Activated T-cell treated with anti-CD3 and anti-CD28 coated beads for 4 hours (primary cell): Measurements from ENCODE around the gene ARHGAP22.

ENCODE experiments used
- DNase-seq: peaks from one replicate; pipeline ENCODE4 v3.0.0-alpha.2; 2020

The ARHGAP22 gene

GRCh38 chr10:48633381-48634197 lies 28.7 kb upstream of the ARHGAP22 start:
- no peak for DNase-seq

DNA sequence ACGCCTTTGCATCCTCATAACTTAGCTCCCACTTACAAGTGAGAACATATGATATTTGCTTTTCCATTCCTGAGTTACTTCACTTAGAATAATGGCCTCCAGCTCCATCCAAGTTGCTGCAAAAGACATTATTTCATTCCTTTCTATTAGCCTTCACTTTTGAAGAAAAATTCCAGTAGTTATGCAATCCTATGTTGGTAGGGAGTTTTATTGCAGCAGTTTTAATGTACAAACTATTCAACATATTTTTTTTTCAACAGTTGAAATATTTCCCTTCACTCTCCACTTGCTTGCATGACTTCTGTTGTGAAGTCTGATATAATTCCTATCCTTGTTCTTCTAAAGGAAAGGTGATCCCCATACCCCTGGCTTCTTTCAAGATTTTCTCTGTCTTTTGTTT lies 27.3 kb upstream of the ARHGAP22 start:
- no peak for DNase-seq

DNA sequence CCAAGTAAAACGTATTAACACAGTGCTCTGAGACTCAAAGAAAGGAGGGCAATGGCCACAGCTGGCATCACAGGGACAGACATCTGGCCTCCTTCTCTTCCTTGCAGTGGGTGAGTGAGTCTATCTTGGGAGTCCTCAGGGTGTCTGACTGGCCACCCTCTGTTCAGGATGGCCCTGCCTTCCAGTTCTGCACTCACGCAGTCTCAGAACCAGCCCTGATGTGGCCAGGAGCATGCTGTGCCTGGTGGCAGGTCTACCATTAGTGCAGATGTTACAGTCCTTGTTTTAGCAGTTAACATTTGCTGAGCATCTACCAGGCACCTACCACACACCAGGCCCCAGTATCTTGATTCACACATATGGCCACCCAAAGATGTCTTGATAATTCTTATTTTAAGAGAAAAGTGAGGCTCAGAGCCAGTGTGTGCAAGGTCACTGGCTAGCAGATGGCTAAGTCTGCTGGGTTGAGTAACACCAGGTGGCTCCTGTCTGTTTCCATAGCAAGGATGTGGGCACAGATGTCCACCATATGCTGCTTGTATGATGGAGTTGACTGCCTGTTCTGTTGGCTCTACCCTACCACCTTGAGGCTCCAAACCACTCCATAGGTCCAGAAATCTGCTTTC lies 23.2 kb upstream of the ARHGAP22 start:
- DNase-seq = no peak

DNA sequence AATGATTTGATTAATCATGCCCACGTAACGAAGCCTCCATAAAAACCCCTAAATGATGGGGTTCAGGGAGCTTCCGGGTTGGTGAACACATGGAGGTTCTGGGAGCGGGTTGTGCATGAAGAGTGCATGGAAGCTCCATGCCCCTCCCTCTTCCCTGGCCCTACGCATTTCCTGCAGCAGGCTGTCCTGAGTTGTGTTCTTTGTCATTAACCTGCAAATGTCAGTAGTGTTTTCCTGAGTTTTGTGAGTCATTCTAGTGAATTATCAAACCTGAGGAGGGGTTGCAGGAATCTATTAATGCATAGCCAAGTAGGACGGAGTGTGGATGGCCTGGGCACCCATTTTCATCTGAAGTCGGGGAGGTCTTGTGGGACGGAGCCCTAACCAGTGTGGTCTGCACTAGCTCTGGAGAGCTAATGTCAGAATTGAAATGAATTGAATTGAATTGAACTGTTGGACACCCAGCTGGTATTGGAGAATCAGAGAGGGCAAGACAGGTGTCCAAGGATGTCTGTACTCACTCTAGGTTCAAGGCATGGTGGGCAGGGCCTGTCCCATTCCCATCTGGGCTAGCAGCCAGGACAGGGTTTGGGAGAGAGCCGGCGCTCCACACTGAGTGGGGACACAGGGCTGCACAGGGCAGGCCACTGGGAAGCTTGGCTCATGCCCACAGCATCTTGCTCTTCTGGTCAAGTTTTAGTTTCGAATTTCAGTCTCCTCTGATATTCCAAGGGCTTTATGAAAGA lies 22.3 kb upstream of the ARHGAP22 start:
- DNase-seq = no peak

- no peak for DNase-seq
Measured at GRCh38 chr10:48626447-48626846, 21.6 kb upstream of the ARHGAP22 start.

- no peak for DNase-seq
Measured at GRCh38 chr10:48625826-48626134, 20.9 kb upstream of the ARHGAP22 start.

GRCh38 chr10:48623607-48624132 lies 18.8 kb upstream of the ARHGAP22 start:
- DNase-seq = no peak

DNA sequence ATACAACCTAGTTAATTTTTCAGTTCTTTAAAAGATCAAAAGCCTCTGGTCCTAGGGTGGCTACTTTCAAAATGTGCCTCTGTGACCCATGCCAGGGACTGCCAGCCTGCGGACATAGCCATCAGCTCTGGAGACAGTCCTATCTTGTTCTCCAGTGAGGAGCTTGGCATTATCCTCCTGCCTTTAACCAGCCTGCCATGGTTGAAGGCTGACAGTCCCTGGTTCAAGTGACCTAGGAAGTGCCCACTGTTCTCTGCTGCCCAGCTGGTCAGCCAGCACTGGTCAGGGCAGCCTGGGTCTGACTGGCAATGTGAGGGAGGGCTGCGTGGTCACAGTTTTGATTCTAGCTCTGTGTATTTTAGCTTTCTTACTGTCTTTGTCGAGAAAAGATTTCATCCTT lies 18.1 kb upstream of the ARHGAP22 start:
- DNase-seq = no peak

- DNase-seq = no peak
Measured at GRCh38 chr10:48620719-48621118, 15.8 kb upstream of the ARHGAP22 start.

- no peak for DNase-seq
Measured at GRCh38 chr10:48616436-48616835, 11.6 kb upstream of the ARHGAP22 start.

DNA sequence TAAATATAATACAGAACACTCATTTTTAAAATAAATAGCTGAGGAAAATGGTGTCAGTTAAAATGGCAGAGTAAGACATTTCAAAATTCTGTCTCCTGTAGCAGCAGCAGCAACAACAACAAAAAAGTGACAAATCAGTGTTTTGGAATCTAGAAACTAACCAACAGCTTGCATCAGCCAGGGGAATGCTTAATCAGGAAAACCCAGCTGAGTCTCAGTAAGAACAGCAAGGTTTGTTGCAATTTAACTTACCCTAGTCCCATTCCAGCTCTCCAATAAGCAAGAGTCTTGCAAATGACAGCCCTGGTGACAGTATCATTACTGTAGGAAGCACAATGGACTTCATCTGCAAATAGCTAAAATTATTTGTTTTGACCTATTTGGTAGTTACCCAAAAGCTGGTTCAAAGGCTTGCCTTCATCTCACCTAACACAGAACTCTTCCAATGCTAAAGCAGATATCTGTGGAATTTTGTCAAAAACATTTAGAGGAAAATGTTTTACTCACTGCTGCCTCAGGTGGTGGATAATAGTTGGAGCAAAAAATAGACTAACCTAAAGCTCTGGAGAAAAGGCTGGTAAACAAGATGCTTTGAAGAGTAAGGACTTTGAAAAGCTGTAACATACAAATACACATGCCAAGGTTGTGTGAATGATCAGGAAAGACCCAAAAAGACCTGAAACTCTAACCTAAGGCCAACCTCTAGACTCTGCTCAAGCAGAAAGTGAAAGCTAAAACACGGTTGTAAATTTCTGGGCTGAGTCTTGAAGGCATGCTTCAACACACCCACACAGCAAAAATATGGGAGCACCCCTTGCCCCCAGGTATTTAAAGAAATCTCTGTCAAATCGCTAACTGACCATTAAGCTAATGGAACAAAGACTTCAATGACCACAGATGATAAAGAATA lies 9.9 kb upstream of the ARHGAP22 start:
- no peak for DNase-seq

DNA sequence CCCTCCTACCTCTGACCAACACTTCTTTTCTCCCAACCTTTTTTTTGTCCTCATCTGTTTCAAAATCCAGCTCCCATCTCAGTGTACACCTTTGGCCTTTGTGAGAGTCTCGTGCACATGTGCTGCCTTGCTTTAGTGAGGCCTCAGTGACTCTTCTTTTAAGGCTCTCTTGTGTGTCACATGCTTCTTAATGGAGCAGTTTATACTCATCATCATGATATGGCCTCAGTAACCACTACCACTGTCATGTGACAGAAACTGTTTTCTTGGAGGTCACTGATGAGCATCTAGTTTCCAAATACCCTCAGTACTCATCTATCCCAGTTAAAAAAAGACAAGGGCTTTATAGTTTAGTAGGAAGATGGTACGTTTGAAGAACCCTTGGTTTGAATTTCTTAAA lies 8.1 kb upstream of the ARHGAP22 start:
- no peak for DNase-seq

DNA sequence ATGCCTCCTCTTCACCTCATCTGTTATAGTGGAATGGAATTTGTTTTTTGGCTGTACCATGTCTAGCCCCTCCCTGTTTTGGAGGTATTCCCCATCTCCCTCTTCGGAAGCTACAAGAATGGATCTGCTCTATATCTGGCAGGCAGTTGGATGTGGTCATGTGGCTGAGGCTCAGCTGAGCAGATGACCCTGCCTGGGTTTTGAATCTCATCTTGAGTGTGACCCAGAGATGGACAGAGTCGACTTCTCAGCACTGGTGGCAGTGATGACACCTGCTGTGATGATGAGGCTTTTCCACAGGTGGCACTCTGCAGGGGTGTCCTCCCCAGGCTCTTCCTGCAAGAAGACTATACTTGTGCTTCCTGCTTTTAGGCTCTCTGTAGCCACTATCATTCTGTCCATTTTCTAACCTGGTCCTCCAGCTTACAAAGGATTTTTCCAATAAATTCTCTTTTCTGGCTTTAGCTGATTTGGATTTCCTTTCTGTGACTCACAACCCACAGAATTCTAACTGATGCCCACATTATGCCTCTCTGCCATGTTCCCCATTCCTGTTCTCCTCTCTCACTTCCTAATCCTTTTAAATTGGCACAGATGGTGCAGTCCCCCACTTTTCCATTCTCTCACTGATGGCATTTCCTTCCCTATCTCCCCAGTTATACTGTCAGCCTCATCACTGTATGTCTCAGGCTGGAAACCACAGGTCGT lies 7.5 kb upstream of the ARHGAP22 start:
- DNase-seq = no peak

DNA sequence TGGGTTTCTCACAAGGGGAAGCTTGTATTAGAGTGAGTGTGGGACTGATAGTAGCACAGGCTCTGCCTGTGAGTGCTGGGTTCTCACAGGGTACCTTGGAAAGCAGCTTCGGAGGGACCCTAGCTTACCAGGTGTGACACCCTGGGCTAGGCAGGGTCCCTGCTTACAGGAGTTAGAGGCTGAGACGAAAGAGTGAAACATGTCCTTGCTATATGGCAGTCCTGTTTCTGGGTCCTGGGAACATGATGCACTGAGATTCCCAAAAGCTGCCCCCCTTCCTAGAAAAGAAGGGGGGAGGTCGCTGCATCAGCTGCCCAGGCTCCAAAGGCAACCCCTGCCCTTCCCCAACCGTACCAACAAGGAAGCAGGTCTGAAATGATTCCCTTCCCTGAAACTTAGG lies 6.3 kb upstream of the ARHGAP22 start:
- no peak for DNase-seq

GRCh38 chr10:48610585-48611093 lies 5.8 kb upstream of the ARHGAP22 start:
- DNase-seq = no peak

DNA sequence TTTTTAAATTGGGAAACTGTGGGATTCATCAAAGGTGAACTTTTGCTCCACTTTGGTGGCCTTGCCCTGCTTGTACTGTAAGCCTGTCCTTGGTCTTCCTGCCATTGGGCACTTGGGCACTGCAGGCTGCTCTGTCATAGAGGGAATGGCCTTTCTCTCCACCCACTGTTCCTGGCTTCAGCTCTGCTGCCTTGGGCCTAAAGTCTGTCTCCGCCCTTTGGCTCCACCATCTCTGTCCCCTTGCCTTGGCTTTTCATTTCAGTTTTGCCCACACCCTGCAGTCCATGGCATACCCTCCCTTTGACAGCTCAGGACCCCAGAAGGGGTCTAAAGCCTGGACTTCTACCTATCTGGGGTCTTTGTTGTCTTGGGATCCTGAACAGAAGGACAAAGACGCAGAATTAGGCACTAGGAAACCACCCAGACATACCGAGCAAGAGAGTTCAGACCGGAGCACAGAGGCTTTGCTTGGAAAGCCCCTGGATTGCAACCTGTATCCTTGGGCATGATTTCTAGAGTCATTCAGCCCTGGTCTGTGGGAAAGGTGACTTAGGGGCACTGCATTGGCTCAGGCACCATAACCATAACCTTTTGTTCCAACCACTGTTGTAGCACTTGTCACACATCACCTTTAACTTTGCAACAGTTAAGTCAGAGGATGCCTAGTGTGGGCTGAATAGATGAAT lies 5.2 kb upstream of the ARHGAP22 start:
- DNase-seq = no peak

- DNase-seq = no peak
Measured at GRCh38 chr10:48609441-48609840, 4.6 kb upstream of the ARHGAP22 start.

DNA sequence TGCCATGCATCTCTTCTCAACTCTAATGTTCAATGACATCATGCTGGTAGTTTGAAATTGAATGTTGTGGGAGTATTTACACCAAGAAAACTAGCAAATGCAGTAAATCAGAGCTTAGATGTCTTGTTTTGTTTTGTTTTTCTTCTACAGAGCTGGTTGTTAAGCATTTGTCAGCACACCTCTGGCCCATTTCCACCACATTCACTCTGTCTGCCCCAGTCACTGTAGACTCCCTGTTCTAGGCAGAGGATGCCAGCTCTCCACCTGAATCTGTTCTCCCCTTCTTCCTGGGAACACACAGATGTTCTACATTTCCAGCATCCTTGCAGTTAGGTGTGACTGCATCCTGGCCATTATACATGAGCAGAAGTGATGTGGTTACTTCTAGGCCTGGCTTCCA lies 4.1 kb upstream of the ARHGAP22 start:
- no peak for DNase-seq

- no peak for DNase-seq
Measured at GRCh38 chr10:48608279-48608681, 3.4 kb upstream of the ARHGAP22 start.

- DNase-seq = no peak
Measured at GRCh38 chr10:48607356-48608278, 2.7 kb upstream of the ARHGAP22 start.
